ENCODE results near the gene FMO2.

Gene FMO2

GRCh38 chr1:171185091-171185490 is at the start of gene FMO2:
Gene FMO2 (plus strand): TSS chr1:171185300. CDS start chr1:171185714, 414 bp downstream.
- no peak for FAIRE-seq

- no peak for FAIRE-seq
These were observed 47.5 kb upstream of the FMO2 start for GRCh38 chr1:171137580-171137979.

GRCh38 chr1:171138980-171139379 is 46.1 kb upstream of the FMO2 start:
- FAIRE-seq: no peak

- FAIRE-seq: no peak
These were observed 45.2 kb upstream of the FMO2 start for GRCh38 chr1:171139890-171140289.

- FAIRE-seq: no peak
These were observed 44.7 kb upstream of the FMO2 start for GRCh38 chr1:171140401-171140800.

GRCh38 chr1:171140956-171141687 is 44.0 kb upstream of the FMO2 start:
- no peak for FAIRE-seq

GRCh38 chr1:171141688-171142415 is 43.2 kb upstream of the FMO2 start:
- no peak for FAIRE-seq

GRCh38 chr1:171142416-171143385 is 42.4 kb upstream of the FMO2 start:
- FAIRE-seq: no peak

- FAIRE-seq: no peak
These were observed 34.9 kb upstream of the FMO2 start for GRCh38 chr1:171150156-171150555.

- no peak for FAIRE-seq
These were observed 32.6 kb upstream of the FMO2 start for GRCh38 chr1:171152549-171152948.

GRCh38 chr1:171155484-171155883 is 29.6 kb upstream of the FMO2 start:
- FAIRE-seq: no peak

GRCh38 chr1:171158096-171158495 is 27.0 kb upstream of the FMO2 start:
- no peak for FAIRE-seq

- no peak for FAIRE-seq
These were observed 26.5 kb upstream of the FMO2 start for GRCh38 chr1:171158551-171158950.

- no peak for FAIRE-seq
These were observed 26.0 kb upstream of the FMO2 start for GRCh38 chr1:171159148-171159547.

- no peak for FAIRE-seq
These were observed 24.9 kb upstream of the FMO2 start for GRCh38 chr1:171160211-171160610.

- FAIRE-seq: no peak
These were observed 24.3 kb upstream of the FMO2 start for GRCh38 chr1:171160639-171161354.

GRCh38 chr1:171161431-171161830 is 23.7 kb upstream of the FMO2 start:
- no peak for FAIRE-seq

GRCh38 chr1:171166361-171166760 is 18.7 kb upstream of the FMO2 start:
- FAIRE-seq: no peak

GRCh38 chr1:171167785-171168184 is 17.3 kb upstream of the FMO2 start:
- FAIRE-seq: no peak

GRCh38 chr1:171172471-171172870 is 12.6 kb upstream of the FMO2 start:
- FAIRE-seq: no peak

GRCh38 chr1:171173069-171173468 is 12.0 kb upstream of the FMO2 start:
- FAIRE-seq: no peak

- FAIRE-seq: no peak
These were observed 10.4 kb upstream of the FMO2 start for GRCh38 chr1:171174560-171175294.
